ENCODE data around the gene MPDU1.

DNA sequence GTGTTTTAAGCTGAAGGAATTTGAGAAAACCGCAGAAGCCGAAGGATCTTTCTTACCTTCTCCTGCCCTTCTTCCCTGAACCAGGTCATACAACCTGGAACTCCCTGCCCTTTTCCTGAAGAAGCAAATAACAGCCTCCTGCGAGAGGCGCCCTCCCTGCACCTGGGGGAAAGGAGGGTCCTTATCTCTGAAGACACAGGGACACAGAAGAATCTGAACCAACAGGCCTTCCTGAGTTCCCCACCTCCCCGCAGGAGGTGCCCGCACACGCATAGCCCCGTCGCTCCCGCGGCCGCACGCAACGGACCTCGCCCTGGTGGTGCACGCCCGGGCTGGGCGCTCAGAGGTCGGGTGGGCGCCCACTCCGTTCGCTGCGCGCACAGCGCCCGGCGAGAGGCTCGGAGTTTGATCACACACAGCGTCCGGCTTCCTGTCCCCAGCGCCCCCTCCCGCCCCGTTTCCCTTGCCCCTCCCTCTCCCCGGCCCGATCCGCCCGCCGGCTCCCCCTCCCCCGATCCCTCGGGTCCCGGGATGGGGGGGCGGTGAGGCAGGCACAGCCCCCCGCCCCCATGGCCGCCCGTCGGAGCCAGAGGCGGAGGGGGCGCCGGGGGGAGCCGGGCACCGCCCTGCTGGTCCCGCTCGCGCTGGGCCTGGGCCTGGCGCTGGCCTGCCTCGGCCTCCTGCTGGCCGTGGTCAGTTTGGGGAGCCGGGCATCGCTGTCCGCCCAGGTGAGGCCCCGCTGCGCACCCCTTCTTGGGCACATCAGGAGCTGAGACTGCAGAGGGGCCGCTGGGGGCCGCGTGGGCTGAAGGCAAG, 34.9 kb upstream of the MPDU1 start, which contains the start of gene TNFSF12:
- TF ChIP-seq, protein P1, sequence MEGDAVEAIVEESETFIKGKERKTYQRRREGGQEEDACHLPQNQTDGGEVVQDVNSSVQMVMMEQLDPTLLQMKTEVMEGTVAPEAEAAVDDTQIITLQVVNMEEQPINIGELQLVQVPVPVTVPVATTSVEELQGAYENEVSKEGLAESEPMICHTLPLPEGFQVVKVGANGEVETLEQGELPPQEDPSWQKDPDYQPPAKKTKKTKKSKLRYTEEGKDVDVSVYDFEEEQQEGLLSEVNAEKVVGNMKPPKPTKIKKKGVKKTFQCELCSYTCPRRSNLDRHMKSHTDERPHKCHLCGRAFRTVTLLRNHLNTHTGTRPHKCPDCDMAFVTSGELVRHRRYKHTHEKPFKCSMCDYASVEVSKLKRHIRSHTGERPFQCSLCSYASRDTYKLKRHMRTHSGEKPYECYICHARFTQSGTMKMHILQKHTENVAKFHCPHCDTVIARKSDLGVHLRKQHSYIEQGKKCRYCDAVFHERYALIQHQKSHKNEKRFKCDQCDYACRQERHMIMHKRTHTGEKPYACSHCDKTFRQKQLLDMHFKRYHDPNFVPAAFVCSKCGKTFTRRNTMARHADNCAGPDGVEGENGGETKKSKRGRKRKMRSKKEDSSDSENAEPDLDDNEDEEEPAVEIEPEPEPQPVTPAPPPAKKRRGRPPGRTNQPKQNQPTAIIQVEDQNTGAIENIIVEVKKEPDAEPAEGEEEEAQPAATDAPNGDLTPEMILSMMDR (IDR thresholded peaks at IDR 0.05), result peak in 2 of 4 experiments; percentile 10 to 22
- TF ChIP-seq POLR2AphosphoS5 (IDR thresholded peaks at IDR 0.05), result peak in 3 of 4 donors; percentile 23 to 64 (median 55)
